Uterus (tissue), 4 donors: ENCODE results near the gene DCUN1D1. TPM values are rescaled to one million over a fixed set of nuclear protein-coding genes. Genes with fewer than 3 reads are reported as not detected.

Experiments
- DNase-seq, 2 donors: peaks; one replicate each; pipeline ENCODE4 v3.0.0-alpha.2; 2019 to 2020
- H3K27ac ChIP-seq, 2 donors: fragments of 200-600 bp; sonication (generic); 1 replicate in 1 of 2; 2 replicates in 1 of 2; pipeline ENCODE4 v1.5.1; 2016 to 2018
- H3K27me3 ChIP-seq, 2 donors: fragments of 200-600 bp; sonication (generic); one replicate each; pipeline ENCODE4 v1.5.1; 2018 to 2019; ENCODE audit warnings: control low read depth in 1 of 2
- H3K36me3 ChIP-seq, 2 donors: fragments of 200-600 bp; sonication (generic); one replicate each; pipeline ENCODE4 v1.5.1; 2019; ENCODE audit warnings: control low read depth in 1 of 2
- H3K4me1 ChIP-seq, 2 donors: fragments of 200-600 bp; sonication (generic); one replicate each; pipeline ENCODE4 v1.5.1; 2018 to 2019; ENCODE audit warnings: control low read depth in 1 of 2
- H3K4me3 ChIP-seq, 2 donors: fragments of 200-600 bp; sonication (generic); 1 replicate in 1 of 2; 2 replicates in 1 of 2; pipeline ENCODE4 v1.5.1; 2018 to 2019; ENCODE audit warnings: mild to moderate bottlenecking in 1 of 2
- H3K9me3 ChIP-seq, 2 donors: fragments of 200-600 bp; sonication (generic); one replicate each; pipeline ENCODE4 v1.5.1; 2019; ENCODE audit warnings: control low read depth in 1 of 2
- CTCF ChIP-seq, 4 experiments: fragments of 200-600 bp in 2 of 4; fragments of 450-650 bp in 2 of 4; sonication (generic) in 2 of 4; IDR thresholded peaks; one replicate each; pipeline ENCODE4 v1.5.1; 2016 to 2019; ENCODE audit warnings: antibody characterized with exemption in 4 of 4, mild to moderate bottlenecking in 2 of 4, moderate library complexity in 1 of 4
- POLR2A ChIP-seq, 2 donors: fragments of 450-650 bp; IDR thresholded peaks; one replicate each; pipeline ENCODE4 v1.6.1; 2016; ENCODE audit warnings: antibody characterized with exemption in 2 of 2, mild to moderate bottlenecking in 1 of 2, moderate library complexity in 1 of 2
- intact Hi-C: fragments of 100-400 bp; cut with DNase I; formaldehyde crosslinking; loops from one replicate; pipeline ENCODE4 v1.15.1; 2023; ENCODE audit warnings: low total_unique reads
- total RNA-seq, 4 donors: library from RNA; depleted of rRNA in 3 of 4; stranded (reverse); fragments of >200 nt in 3 of 4; gene quantifications; one replicate each; pipeline versions ENCODE4 v1.1.0 to v1.2.4, GENCODE V29; 2014 to 2023
- donor health status: DM: yes; HTN: yes; CAD: no.

Gene DCUN1D1
- total RNA-seq, 4 donors from 2014 or later = 13.1 to 70.4 (median 33.3) TPM

- no peak for TF ChIP-seq POLR2A (IDR thresholded peaks at IDR 0.05)
- no peak for TF ChIP-seq CTCF (IDR thresholded peaks at IDR 0.05)
- intact Hi-C loops = no loop called here
- Histone ChIP-seq H3K4me1 (no peaks in the 10 kb centered on the region), H3K4me3 (no peak overlapping the region), H3K9me3 (no peaks in the 10 kb centered on the region), H3K36me3 (no peaks in the 10 kb centered on the region), H3K27ac (no peak overlapping the region), H3K27me3 (no peaks in the 10 kb centered on the region)
- DNase-seq = no peak
These were observed 58.5 kb downstream of the DCUN1D1 start for GRCh38 chr3:182921665-182922355.

GRCh38 chr3:182920515-182921084 is 59.7 kb downstream of the DCUN1D1 start:
- no peak overlapping the region for H3K27ac ChIP-seq
- no peaks in the 10 kb centered on the region for H3K36me3 ChIP-seq
- no peaks in the 10 kb centered on the region for H3K4me1 ChIP-seq
- no peaks in the 10 kb centered on the region for H3K27me3 ChIP-seq
- no peak for TF ChIP-seq CTCF (IDR thresholded peaks at IDR 0.05)
- TF ChIP-seq POLR2A (IDR thresholded peaks at IDR 0.05) = no peak
- H3K9me3 ChIP-seq = no peaks in the 10 kb centered on the region
- H3K4me3 ChIP-seq = no peak overlapping the region
- intact Hi-C loops = no loop called here
- no peak for DNase-seq

- intact Hi-C loops = no loop called here
- TF ChIP-seq POLR2A (IDR thresholded peaks at IDR 0.05) (no peak), CTCF (IDR thresholded peaks at IDR 0.05) (no peak)
- no peak for DNase-seq
- Histone ChIP-seq H3K36me3 (no peaks in the 10 kb centered on the region), H3K9me3 (no peaks in the 10 kb centered on the region), H3K4me3 (no peak overlapping the region), H3K27me3 (no peaks in the 10 kb centered on the region), H3K27ac (no peak overlapping the region), H3K4me1 (no peaks in the 10 kb centered on the region)
These were observed 60.4 kb downstream of the DCUN1D1 start for GRCh38 chr3:182919866-182920357.

- no peaks in the 10 kb centered on the region for H3K36me3 ChIP-seq
- no peaks in the 10 kb centered on the region for H3K9me3 ChIP-seq
- H3K4me1 ChIP-seq = no peaks in the 10 kb centered on the region
- TF ChIP-seq CTCF (IDR thresholded peaks at IDR 0.05) = no peak
- TF ChIP-seq POLR2A (IDR thresholded peaks at IDR 0.05) = no peak
- no peak for DNase-seq
- H3K4me3 ChIP-seq = no peak overlapping the region
- intact Hi-C loops = no loop called here
- H3K27me3 ChIP-seq = no peaks in the 10 kb centered on the region
- no peak overlapping the region for H3K27ac ChIP-seq
These were observed 63.2 kb downstream of the DCUN1D1 start for GRCh38 chr3:182917134-182917533.

- Histone ChIP-seq H3K4me3 (no peak overlapping the region), H3K27me3 (no peaks in the 10 kb centered on the region), H3K4me1 (no peaks in the 10 kb centered on the region), H3K27ac (peak overlapping the region in 1 of 2 donors; percentile 48), H3K36me3 (no peaks in the 10 kb centered on the region), H3K9me3 (no peaks in the 10 kb centered on the region)
- TF ChIP-seq CTCF (IDR thresholded peaks at IDR 0.05) = no peak
- intact Hi-C loops = no loop called here
- no peak for DNase-seq
These were observed 66.0 kb downstream of the DCUN1D1 start for GRCh38 chr3:182914341-182914740.
